ENCODE measurements around the gene POU4F2. TPM values are rescaled to one million over a fixed set of nuclear protein-coding genes. Genes with fewer than 3 reads are reported as not detected.
A peak's percentile ranks its signal among the peaks of the same experiment; 100 is the strongest.

POU4F2 gene
- total RNA-seq, 1 experiment from 2014 or later = not detected

- H3K36me3 Mint-ChIP-seq = no peaks in the 10 kb centered on the region
- ATAC-seq = no peak
- H3K9me3 Mint-ChIP-seq = no peaks in the 10 kb centered on the region
- no peak for TF ChIP-seq SMAD4 (CRISPR knock-in tag; IDR thresholded peaks at IDR 0.05)
- TF ChIP-seq ZNF396 (CRISPR knock-in tag; IDR thresholded peaks at IDR 0.05; ENCODE audit: borderline replicate concordance) = no peak
- no peak for TF ChIP-seq FOXJ3 (CRISPR knock-in tag; IDR thresholded peaks at IDR 0.05; ENCODE audit: borderline replicate concordance)
- TF ChIP-seq, protein P1, sequence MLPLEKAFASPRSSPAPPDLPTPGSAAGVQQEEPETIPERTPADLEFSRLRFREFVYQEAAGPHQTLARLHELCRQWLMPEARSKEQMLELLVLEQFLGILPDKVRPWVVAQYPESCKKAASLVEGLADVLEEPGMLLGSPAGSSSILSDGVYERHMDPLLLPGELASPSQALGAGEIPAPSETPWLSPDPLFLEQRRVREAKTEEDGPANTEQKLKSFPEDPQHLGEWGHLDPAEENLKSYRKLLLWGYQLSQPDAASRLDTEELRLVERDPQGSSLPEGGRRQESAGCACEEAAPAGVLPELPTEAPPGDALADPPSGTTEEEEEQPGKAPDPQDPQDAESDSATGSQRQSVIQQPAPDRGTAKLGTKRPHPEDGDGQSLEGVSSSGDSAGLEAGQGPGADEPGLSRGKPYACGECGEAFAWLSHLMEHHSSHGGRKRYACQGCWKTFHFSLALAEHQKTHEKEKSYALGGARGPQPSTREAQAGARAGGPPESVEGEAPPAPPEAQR (CRISPR knock-in tag; IDR thresholded peaks at IDR 0.05) = no peak
- TF ChIP-seq RORB (CRISPR knock-in tag; IDR thresholded peaks at IDR 0.05) = no peak
- TF ChIP-seq, protein P2, sequence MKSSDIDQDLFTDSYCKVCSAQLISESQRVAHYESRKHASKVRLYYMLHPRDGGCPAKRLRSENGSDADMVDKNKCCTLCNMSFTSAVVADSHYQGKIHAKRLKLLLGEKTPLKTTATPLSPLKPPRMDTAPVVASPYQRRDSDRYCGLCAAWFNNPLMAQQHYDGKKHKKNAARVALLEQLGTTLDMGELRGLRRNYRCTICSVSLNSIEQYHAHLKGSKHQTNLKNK (CRISPR knock-in tag; IDR thresholded peaks at IDR 0.05) = no peak
- TF ChIP-seq ZNF263 (CRISPR knock-in tag; IDR thresholded peaks at IDR 0.05; ENCODE audit: low read depth) = no peak
- TF ChIP-seq GTF2I (CRISPR knock-in tag; conservative IDR thresholded peaks at IDR 0.05) = no peak
- TF ChIP-seq NFE2L1 (CRISPR knock-in tag; IDR thresholded peaks at IDR 0.05) = no peak
- TF ChIP-seq, protein P3, sequence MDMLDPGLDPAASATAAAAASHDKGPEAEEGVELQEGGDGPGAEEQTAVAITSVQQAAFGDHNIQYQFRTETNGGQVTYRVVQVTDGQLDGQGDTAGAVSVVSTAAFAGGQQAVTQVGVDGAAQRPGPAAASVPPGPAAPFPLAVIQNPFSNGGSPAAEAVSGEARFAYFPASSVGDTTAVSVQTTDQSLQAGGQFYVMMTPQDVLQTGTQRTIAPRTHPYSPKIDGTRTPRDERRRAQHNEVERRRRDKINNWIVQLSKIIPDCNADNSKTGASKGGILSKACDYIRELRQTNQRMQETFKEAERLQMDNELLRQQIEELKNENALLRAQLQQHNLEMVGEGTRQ (CRISPR knock-in tag; IDR thresholded peaks at IDR 0.05) = no peak
- no peak for TF ChIP-seq ZNF317 (CRISPR knock-in tag; IDR thresholded peaks at IDR 0.05; ENCODE audit: borderline replicate concordance, low read depth)
- TF ChIP-seq, protein P4, sequence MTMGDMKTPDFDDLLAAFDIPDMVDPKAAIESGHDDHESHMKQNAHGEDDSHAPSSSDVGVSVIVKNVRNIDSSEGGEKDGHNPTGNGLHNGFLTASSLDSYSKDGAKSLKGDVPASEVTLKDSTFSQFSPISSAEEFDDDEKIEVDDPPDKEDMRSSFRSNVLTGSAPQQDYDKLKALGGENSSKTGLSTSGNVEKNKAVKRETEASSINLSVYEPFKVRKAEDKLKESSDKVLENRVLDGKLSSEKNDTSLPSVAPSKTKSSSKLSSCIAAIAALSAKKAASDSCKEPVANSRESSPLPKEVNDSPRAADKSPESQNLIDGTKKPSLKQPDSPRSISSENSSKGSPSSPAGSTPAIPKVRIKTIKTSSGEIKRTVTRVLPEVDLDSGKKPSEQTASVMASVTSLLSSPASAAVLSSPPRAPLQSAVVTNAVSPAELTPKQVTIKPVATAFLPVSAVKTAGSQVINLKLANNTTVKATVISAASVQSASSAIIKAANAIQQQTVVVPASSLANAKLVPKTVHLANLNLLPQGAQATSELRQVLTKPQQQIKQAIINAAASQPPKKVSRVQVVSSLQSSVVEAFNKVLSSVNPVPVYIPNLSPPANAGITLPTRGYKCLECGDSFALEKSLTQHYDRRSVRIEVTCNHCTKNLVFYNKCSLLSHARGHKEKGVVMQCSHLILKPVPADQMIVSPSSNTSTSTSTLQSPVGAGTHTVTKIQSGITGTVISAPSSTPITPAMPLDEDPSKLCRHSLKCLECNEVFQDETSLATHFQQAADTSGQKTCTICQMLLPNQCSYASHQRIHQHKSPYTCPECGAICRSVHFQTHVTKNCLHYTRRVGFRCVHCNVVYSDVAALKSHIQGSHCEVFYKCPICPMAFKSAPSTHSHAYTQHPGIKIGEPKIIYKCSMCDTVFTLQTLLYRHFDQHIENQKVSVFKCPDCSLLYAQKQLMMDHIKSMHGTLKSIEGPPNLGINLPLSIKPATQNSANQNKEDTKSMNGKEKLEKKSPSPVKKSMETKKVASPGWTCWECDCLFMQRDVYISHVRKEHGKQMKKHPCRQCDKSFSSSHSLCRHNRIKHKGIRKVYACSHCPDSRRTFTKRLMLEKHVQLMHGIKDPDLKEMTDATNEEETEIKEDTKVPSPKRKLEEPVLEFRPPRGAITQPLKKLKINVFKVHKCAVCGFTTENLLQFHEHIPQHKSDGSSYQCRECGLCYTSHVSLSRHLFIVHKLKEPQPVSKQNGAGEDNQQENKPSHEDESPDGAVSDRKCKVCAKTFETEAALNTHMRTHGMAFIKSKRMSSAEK (CRISPR knock-in tag; IDR thresholded peaks at IDR 0.05; ENCODE audit: borderline replicate concordance) = no peak
- TF ChIP-seq NR3C1 (CRISPR knock-in tag; conservative IDR thresholded peaks at IDR 0.05; ENCODE audit: low read depth) = no peak
- no peak for TF ChIP-seq NFATC4 (CRISPR knock-in tag; IDR thresholded peaks at IDR 0.05)
- TF ChIP-seq GABPB1 (CRISPR knock-in tag; IDR thresholded peaks at IDR 0.05) = no peak
- no peak for TF ChIP-seq ATF1 (CRISPR knock-in tag; IDR thresholded peaks at IDR 0.05)
- TF ChIP-seq ELF4 (CRISPR knock-in tag; IDR thresholded peaks at IDR 0.05; ENCODE audit: low read depth) = no peak
- TF ChIP-seq, protein P5, sequence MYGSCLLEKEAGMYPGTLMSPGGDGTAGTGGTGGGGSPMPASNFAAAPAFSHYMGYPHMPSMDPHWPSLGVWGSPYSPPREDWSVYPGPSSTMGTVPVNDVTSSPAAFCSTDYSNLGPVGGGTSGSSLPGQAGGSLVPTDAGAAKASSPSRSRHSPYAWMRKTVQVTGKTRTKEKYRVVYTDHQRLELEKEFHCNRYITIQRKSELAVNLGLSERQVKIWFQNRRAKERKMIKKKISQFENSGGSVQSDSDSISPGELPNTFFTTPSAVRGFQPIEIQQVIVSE (CRISPR knock-in tag; IDR thresholded peaks at IDR 0.05; ENCODE audit: borderline replicate concordance) = no peak
- no peak for TF ChIP-seq ZNF138 (CRISPR knock-in tag; conservative IDR thresholded peaks at IDR 0.05)
- no peak for TF ChIP-seq ETV6 (CRISPR knock-in tag; IDR thresholded peaks at IDR 0.05)
- CTCF ChIA-PET = interaction anchor here (0.9 to 2.0 kb wide), 3 partner anchors 8 to 450 kb away, joined by 4 to 7 read pairs (median 6); partner anchors contain the start of gene POU4F2
- H3K27ac Mint-ChIP-seq = no peak overlapping the region
- POLR2A ChIA-PET = interaction anchor here (0.6 kb wide), 1 partner anchor 10 kb away, joined by 3 read pairs; no protein-coding TSS in a partner anchor
- H3K27me3 Mint-ChIP-seq (ENCODE audit: low read depth) = peaks cover 100% of the 10 kb centered on the region
- no peak for DNase-seq (ENCODE audit: low spot score)
- peaks cover 19% of the 10 kb centered on the region for H3K4me1 Mint-ChIP-seq
- H3K4me3 Mint-ChIP-seq = peak overlapping the region; percentile 68
Observed at GRCh38 chr4:146646593-146647325, 8.1 kb downstream of the POU4F2 start.
